PFSK-1 (cell line): ENCODE results near the gene ANAPC13.

Source experiments
- FOXP2 ChIP-seq: optimal IDR thresholded peaks from 2 replicates; pipeline ENCODE3; 2011; ENCODE audit warnings: borderline replicate concordance, control low read depth, inconsistent platforms; ENCODE audit not compliant: insufficient read depth; ENCODE audit errors: extremely low read length, extremely low read depth
- POLR2AphosphoS5 ChIP-seq: IDR thresholded peaks from 2 replicates; pipeline ENCODE4 v1.6.1; 2012; ENCODE audit warnings: low read depth, mild to moderate bottlenecking, control low read depth, low read length, moderate library complexity
- SIN3A ChIP-seq: IDR thresholded peaks from 2 replicates; pipeline ENCODE4 v1.6.1; 2012; ENCODE audit warnings: mild to moderate bottlenecking, low read length, moderate library complexity, borderline replicate concordance; ENCODE audit not compliant: insufficient read depth
- TAF1 ChIP-seq: IDR thresholded peaks from 2 replicates; pipeline ENCODE4 v1.6.1; 2012; ENCODE audit warnings: low read length, control low read depth, borderline replicate concordance; ENCODE audit not compliant: insufficient read depth
- TF ChIP-seq, protein P1 (sequence below), 2 experiments: IDR thresholded peaks; 2 replicates each; pipeline versions ENCODE4 v1.6.1 to v1.8.0; 2011 to 2012; ENCODE audit warnings: low read depth in 2 of 2, low read length in 2 of 2, control low read depth in 1 of 2, inconsistent platforms in 1 of 2, mild to moderate bottlenecking in 1 of 2, moderate library complexity in 1 of 2; ENCODE audit not compliant: insufficient read depth in 1 of 2

ANAPC13 gene

DNA sequence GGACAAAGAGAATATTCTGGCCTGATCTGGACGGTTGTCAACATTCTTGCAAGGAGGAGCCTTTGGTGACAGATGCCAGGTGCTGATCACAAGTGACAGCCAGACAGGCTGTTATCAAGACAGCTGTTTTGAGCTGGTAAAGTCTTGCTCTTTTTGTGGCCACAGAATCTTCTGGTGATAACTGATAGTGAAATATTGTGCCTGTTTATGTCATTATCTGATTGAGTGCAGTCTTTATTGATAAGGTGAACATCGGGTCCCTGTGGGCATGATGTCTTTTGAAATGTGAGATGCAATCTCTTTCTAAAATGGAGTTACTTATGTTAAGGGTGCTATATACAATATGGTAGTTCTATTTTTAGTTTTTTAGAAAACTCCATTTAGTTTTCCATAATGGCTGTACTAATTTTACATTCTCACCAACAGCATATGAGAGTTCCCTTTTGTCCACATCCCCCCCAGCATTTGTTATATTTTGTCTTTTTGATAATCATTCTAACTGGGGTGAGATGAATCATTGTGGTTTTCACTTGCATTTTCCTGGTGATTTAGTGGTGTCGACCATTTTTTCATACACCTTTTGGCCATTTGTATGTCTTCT lies 10.8 kb upstream of the ANAPC13 start:
- no peak for TF ChIP-seq FOXP2
- TF ChIP-seq SIN3A, result no peak
- TF ChIP-seq, protein P1, sequence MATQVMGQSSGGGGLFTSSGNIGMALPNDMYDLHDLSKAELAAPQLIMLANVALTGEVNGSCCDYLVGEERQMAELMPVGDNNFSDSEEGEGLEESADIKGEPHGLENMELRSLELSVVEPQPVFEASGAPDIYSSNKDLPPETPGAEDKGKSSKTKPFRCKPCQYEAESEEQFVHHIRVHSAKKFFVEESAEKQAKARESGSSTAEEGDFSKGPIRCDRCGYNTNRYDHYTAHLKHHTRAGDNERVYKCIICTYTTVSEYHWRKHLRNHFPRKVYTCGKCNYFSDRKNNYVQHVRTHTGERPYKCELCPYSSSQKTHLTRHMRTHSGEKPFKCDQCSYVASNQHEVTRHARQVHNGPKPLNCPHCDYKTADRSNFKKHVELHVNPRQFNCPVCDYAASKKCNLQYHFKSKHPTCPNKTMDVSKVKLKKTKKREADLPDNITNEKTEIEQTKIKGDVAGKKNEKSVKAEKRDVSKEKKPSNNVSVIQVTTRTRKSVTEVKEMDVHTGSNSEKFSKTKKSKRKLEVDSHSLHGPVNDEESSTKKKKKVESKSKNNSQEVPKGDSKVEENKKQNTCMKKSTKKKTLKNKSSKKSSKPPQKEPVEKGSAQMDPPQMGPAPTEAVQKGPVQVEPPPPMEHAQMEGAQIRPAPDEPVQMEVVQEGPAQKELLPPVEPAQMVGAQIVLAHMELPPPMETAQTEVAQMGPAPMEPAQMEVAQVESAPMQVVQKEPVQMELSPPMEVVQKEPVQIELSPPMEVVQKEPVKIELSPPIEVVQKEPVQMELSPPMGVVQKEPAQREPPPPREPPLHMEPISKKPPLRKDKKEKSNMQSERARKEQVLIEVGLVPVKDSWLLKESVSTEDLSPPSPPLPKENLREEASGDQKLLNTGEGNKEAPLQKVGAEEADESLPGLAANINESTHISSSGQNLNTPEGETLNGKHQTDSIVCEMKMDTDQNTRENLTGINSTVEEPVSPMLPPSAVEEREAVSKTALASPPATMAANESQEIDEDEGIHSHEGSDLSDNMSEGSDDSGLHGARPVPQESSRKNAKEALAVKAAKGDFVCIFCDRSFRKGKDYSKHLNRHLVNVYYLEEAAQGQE (IDR thresholded peaks at IDR 0.05; ENCODE audit: insufficient read depth in 1 of 2, low read depth in 2 of 2, low read length in 2 of 2), result no peak
- no peak for TF ChIP-seq TAF1
- no peak for TF ChIP-seq POLR2AphosphoS5

DNA sequence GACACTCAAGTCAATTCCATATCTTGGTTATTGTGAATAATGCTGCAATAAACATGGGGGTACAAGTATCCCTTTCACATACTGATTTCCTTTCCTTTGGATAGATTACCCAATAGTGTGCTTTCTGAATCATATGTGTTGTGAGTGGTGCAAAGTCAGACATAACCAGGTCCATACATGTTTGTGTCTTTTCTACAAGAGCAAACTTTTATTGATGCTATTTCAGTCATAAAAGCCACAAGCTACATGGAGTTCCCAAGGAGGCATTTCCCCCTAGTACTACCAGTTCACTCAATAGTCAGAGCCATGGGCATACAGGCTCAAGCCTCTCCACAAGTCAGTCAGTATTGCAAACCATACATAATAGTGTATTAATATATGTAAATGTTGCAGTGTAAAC lies 10.2 kb upstream of the ANAPC13 start:
- TF ChIP-seq TAF1 (no peak), SIN3A (no peak), FOXP2 (no peak), POLR2AphosphoS5 (no peak)
- TF ChIP-seq, protein P1 (IDR thresholded peaks at IDR 0.05; ENCODE audit: insufficient read depth in 1 of 2, low read depth in 2 of 2, low read length in 2 of 2), result no peak

DNA sequence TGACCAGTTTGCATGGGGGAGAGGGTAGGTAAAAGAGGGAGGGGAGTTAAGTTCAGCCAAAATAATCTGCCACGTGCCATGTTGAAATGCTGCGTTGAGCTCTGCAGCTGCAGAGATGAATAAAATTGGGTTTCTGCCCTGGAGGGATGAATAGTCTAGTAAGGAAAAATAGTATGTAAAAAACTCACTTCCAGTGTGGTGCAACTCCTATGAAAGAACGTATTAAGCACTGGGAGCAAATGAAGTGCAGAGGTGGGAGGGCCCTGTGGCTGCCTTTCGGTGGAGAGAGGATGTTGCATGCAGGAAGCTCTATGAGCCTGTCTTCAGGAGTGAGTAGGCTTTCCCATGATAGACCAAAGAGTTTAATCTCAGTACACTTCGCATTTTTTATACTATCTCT lies 8.7 kb upstream of the ANAPC13 start:
- TF ChIP-seq FOXP2 (no peak), POLR2AphosphoS5 (no peak), TAF1 (no peak), SIN3A (no peak)
- TF ChIP-seq, protein P1 (IDR thresholded peaks at IDR 0.05; ENCODE audit: insufficient read depth in 1 of 2, low read depth in 2 of 2, low read length in 2 of 2), result no peak

DNA sequence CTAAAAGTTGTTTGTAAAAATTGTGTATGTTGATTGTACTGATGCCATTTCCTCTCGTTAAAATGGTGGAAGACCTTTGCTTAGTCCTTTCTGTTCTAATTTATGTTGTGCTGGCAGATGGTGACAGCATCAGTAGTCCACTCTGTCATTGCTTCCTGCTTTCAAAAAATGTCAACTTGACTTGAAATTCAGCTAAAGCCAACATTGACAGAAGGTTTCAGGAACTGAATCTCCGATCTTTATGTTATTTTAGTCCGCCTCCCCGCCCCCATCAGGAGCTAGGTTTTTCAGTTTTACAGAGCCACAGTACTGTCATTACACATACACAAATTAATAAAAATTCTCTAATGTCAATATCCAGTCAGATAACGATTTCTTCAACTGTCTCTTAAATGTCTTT lies 1.6 kb upstream of the ANAPC13 start:
- TF ChIP-seq SIN3A, result no peak
- TF ChIP-seq, protein P1 (IDR thresholded peaks at IDR 0.05; ENCODE audit: insufficient read depth in 1 of 2, low read depth in 2 of 2, low read length in 2 of 2), result no peak

DNA sequence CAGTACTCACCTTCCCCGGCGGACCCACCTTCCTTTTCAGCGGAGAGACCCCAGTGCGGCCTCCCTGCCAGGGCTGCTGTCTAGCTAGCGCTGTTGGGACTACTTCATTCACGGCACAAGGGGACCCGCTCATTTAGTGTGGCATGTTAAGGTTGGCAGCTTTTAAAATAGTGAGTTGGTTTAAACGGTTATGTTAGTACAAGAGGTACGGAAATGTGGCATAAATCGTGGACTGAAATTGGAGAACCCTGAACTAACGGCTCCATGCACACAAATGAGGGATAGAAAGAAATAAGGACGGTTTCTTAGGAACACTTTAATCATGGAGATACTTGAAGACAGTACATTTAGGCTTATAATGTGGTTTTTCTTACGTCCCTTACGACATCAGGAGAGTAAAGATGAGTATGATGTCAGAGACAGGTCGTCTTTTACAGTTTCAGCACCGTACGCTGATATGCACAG lies 824 bp upstream of the ANAPC13 start:
- no peak for TF ChIP-seq FOXP2
- no peak for TF ChIP-seq POLR2AphosphoS5
- no peak for TF ChIP-seq TAF1
- TF ChIP-seq, protein P1 (IDR thresholded peaks at IDR 0.05; ENCODE audit: insufficient read depth in 1 of 2, low read depth in 2 of 2, low read length in 2 of 2), result no peak
- TF ChIP-seq SIN3A, result no peak
